Choroid plexus epithelial cell (primary cell): ENCODE data around the gene ABLIM1.
"Not testable (repeated sequence)": the region's sequence is repeated elsewhere in the genome, so short reads cannot be mapped to it uniquely, and the experiment has no call there.

Source experiments
- DNase-seq: peaks from one replicate; pipeline ENCODE4 v3.0.0-alpha.2; 2010; ENCODE audit warnings: low read depth
- H3K4me3 ChIP-seq: 2 replicates; pipeline ENCODE4 v1.5.1; 2011; ENCODE audit warnings: low read depth, mild to moderate bottlenecking, control low read depth, low read length, moderate library complexity
- TF ChIP-seq, protein P1 (sequence below): conservative IDR thresholded peaks from 2 replicates; pipeline ENCODE4 v1.5.1; 2011; ENCODE audit warnings: low read depth, mild to moderate bottlenecking, control low read depth, inconsistent platforms, low read length, moderate library complexity

Gene ABLIM1

DNA sequence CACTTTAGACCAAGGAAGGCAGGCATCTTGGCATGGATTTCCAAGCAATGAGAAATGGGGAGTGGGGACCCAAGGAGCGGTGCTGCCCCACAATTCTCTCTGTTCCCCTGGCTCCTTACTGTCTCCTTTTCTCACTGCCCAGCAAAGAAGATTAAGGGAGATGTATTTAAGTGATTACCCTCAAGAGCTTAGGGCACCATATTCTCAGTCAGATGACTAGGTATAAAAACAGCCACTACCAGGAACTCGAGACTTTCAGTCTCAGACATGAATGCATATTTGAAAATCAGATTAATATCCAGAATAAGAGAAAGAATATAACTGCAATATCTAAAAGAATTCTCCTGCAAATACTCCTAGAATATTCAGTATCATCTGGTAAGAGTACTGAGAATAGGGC lies at the start of gene ABLIM1:
TSS of gene ABLIM1 (minus strand) at position 101 of the 400 bp plus-strand sequence. CDS start at position 26, 75 bp downstream.
- H3K4me3 ChIP-seq, result no peak within 1 kb of the TSS
- TF ChIP-seq, protein P1, sequence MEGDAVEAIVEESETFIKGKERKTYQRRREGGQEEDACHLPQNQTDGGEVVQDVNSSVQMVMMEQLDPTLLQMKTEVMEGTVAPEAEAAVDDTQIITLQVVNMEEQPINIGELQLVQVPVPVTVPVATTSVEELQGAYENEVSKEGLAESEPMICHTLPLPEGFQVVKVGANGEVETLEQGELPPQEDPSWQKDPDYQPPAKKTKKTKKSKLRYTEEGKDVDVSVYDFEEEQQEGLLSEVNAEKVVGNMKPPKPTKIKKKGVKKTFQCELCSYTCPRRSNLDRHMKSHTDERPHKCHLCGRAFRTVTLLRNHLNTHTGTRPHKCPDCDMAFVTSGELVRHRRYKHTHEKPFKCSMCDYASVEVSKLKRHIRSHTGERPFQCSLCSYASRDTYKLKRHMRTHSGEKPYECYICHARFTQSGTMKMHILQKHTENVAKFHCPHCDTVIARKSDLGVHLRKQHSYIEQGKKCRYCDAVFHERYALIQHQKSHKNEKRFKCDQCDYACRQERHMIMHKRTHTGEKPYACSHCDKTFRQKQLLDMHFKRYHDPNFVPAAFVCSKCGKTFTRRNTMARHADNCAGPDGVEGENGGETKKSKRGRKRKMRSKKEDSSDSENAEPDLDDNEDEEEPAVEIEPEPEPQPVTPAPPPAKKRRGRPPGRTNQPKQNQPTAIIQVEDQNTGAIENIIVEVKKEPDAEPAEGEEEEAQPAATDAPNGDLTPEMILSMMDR, result no peak
- no peak for DNase-seq

DNA sequence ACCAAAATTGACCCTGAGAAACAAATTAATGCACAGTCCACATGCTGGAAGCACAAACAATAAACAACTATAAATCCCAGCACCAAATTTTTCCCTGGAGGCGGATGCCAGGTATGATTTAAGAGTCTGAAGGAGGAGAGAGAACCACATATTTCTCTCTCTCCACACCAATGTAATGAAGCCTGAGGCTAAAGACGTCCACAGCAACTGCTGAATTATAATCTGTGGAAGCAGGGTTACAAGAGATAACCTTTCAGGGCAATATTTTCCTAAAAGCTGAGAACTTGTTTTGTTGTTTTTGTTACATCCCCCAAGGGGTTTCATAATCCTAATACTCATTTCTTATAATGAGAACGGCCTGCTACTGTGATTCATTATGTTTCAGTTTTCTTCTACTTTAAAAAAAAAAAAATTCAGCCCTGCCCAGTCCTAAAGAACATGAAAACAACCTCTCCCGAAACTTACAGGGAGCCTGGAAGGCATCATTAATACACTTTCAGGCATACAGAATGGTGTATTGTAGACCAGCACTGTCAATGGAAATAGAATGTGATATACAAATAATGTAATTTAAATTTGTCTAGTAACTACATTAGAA lies 48.5 kb upstream of the ABLIM1 start:
- TF ChIP-seq, protein P1, result no peak
- no peak for DNase-seq

DNA sequence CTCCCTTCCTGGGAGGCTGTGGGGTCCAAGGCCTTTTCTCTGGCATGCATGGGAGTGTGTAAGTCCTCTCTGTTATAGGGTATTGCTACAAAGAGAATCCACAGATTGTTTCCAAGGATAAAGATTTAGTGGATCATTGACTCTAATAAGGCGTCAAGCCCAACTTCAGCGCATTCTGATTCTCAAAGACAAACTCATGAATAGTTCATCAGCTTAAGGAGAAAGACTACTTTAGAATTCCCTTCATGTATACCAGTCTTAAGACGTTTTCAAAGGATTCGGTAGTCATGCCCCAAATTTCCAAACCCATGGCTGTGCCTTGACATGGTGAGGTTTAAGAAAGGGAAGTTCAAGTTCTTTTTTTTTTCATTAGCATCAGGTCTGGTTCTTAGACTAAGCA lies 46.6 kb upstream of the ABLIM1 start:
- no peak overlapping the region for H3K4me3 ChIP-seq
- TF ChIP-seq, protein P1, result no peak
- no peak for DNase-seq

More for the DNA sequence above, 48.5 kb upstream of the ABLIM1 start:
- no peak overlapping the region for H3K4me3 ChIP-seq

DNA sequence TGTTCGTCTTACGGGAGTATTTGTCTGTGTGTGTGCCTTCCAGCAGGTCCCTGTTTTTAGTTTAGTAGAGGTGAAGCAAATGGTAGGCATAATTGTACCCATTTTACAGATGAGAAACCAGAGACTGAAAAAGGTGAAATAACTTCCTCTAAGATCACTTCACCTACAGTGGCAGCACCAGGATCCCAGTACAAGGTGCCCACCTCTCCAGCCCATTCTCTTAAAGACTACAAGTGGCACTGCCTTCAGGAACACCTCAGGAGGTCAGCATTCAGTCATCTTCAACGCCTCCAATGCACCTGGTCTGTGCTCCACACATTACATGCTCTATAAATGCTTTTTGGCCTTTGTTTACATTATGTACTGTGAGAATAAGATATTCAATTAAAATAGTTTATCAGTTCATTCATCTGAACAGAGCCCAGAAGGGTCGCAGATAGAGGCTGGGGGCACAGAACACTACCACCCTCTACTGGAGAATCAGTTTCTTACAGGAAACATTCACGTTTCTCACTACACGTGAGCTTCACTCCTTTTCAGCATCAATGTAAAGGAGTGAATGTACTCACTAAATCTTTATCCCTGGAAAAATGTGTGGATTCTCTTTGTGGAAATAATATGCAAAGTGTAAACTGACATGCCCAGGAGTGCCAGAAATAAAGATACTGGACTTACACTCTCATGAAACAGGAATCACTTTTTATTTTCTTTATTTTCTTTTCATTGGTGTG lies 45.5 kb upstream of the ABLIM1 start:
- TF ChIP-seq, protein P1, result peak; percentile 76

DNA sequence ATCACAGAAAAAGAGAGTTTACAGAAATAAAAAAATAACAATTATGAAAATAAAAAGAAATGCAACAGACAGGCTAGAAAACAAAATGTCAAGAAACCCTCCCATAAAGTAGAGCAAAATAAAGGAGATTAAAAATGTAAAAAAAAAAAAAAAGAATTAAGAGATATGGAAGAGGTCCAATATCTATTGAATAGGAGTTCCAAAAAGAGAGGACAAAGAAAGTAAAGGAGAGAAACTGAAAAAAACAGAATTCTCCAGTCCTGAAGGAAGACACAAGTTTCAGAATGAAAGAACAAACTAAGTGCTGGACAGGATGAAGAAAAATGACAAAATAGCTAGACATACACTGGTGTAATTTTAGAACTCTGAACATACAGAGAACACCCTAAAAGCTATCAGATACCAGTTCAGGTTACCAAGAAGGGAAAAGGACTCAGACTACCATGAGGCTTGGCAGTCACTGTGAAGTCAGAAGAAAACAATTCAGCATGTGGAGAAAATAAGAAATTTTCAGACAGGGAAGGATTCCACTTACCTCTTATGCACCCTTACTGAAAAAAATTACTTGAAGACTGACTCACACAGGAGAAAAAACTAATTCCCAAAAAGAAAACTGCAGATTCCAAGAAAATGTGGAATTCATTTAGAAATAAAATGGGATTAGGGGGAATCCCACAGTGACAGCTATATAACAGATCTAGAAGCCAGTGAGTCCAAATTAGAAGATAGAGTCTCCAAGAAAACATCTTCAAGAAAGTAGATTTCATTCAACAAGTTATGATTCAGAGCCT lies 40.4 kb upstream of the ABLIM1 start:
- no peak for DNase-seq

More for the DNA sequence above, 45.5 kb upstream of the ABLIM1 start:
- peak; percentile 49 for DNase-seq
- H3K4me3 ChIP-seq, result no peak overlapping the region

DNA sequence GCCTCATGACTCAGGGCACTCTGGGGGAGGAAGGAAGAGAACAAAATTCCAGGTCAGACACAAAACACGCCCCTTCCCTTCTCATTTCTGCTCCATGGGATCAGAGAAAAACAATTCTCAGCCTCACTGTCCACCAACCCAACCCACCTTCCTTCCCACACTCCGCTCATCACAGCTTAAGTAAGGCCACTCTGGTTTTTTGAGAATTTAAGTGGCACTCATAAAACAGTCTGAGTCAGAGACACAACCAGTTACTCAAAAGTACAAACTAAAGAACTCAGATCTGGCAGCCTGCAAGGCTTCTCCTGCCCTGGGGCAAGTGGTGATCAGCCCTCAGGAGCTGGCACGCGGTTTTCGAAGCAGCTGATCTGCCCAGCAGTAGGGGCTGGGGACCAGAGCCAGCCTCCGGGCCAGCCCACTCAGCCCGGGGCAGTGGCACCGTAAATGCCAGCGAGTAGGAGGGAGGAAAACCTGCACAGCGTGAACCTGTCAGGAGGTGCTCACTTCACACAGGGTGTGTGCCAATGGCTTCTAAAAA lies 39.1 kb upstream of the ABLIM1 start:
- TF ChIP-seq, protein P1, result no peak
- H3K4me3 ChIP-seq, result no peak overlapping the region

More for the DNA sequence above, 40.4 kb upstream of the ABLIM1 start:
- H3K4me3 ChIP-seq, result no peak overlapping the region
- TF ChIP-seq, protein P1, result no peak

DNA sequence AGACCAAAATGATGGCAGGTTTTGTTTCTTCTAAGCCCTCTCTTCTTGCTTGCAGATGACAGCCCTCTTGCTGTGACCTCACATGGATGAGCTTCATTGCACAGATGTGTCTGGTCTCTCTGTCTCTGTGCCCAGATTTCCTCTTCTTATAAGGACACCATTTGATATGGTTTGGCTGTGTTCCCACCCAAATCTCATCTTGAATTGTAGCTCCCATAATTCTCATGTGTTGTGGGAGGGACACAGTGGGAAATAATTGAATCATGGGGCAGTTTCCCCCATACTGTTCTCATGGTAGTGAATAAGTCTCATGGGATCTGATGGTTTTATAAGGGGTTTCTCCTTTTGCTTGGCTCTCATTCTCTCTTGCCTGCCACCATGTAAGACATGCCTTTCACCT lies 38.2 kb upstream of the ABLIM1 start:
- DNase-seq, H3K4me3 ChIP-seq: not testable (repeated sequence)

More for the DNA sequence above, 39.1 kb upstream of the ABLIM1 start:
- DNase-seq, result no peak
